HepG2 (cell line): ENCODE results near the gene HOXD3.

Source experiments
- FOXK2 ChIP-seq: fragments of 450-650 bp; IDR thresholded peaks from 2 replicates; pipeline ENCODE4 v1.6.1; 2016
- HNF4A ChIP-seq: sonication (generic); formaldehyde crosslinking; IDR thresholded peaks from 2 replicates; pipeline ENCODE4 v1.4.0; 2020; ENCODE audit warnings: missing genetic modification reagents
- MXI1 ChIP-seq: IDR thresholded peaks from 3 replicates; pipeline ENCODE4 v1.6.1; 2012; ENCODE audit warnings: low read depth, low read length, inconsistent platforms, borderline replicate concordance
- MYC ChIP-seq: sonication (generic); formaldehyde crosslinking; IDR thresholded peaks from 2 replicates; pipeline ENCODE4 v1.9.0; 2021; ENCODE audit warnings: missing genetic modification reagents, borderline replicate concordance
- TBP ChIP-seq: sonication (generic); formaldehyde crosslinking; IDR thresholded peaks from 2 replicates; pipeline ENCODE4 v1.5.0; 2020; ENCODE audit warnings: missing genetic modification reagents
- ZNF296 ChIP-seq: sonication (generic); formaldehyde crosslinking; conservative IDR thresholded peaks from 2 replicates; pipeline ENCODE4 v1.5.0; 2020; ENCODE audit warnings: mild to moderate bottlenecking, missing genetic modification reagents
- TF ChIP-seq, protein P1 (sequence below): sonication (generic); formaldehyde crosslinking; IDR thresholded peaks from 2 replicates; pipeline ENCODE4 v1.5.0; 2020; ENCODE audit warnings: mild to moderate bottlenecking, missing genetic modification reagents, moderate library complexity
- TF ChIP-seq, protein P2 (sequence below): IDR thresholded peaks from 2 replicates; pipeline ENCODE4 v1.6.1; 2016; ENCODE audit warnings: control low read depth

DNA sequence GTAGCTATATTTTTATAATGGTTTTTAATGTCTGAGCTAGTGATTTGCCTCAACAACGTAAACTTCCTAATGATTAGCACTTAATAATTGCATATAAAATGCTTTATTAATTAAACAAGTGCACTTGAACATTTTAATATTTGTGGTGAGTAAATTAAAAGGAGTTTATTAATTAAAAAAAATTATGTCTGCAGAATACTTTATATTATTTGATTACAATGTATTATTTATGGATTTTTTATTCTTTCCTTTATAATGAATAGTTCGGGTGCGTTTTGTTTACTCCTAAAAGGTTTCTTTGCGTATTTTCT is 25.3 kb upstream of the HOXD3 start:
- TF ChIP-seq FOXK2 = no peak
- TF ChIP-seq, protein P1, sequence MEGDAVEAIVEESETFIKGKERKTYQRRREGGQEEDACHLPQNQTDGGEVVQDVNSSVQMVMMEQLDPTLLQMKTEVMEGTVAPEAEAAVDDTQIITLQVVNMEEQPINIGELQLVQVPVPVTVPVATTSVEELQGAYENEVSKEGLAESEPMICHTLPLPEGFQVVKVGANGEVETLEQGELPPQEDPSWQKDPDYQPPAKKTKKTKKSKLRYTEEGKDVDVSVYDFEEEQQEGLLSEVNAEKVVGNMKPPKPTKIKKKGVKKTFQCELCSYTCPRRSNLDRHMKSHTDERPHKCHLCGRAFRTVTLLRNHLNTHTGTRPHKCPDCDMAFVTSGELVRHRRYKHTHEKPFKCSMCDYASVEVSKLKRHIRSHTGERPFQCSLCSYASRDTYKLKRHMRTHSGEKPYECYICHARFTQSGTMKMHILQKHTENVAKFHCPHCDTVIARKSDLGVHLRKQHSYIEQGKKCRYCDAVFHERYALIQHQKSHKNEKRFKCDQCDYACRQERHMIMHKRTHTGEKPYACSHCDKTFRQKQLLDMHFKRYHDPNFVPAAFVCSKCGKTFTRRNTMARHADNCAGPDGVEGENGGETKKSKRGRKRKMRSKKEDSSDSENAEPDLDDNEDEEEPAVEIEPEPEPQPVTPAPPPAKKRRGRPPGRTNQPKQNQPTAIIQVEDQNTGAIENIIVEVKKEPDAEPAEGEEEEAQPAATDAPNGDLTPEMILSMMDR (CRISPR knock-in tag) = no peak
- no peak for TF ChIP-seq ZNF296 (CRISPR knock-in tag)
- TF ChIP-seq HNF4A (CRISPR knock-in tag) = no peak
- no peak for TF ChIP-seq MXI1
- TF ChIP-seq, protein P2, sequence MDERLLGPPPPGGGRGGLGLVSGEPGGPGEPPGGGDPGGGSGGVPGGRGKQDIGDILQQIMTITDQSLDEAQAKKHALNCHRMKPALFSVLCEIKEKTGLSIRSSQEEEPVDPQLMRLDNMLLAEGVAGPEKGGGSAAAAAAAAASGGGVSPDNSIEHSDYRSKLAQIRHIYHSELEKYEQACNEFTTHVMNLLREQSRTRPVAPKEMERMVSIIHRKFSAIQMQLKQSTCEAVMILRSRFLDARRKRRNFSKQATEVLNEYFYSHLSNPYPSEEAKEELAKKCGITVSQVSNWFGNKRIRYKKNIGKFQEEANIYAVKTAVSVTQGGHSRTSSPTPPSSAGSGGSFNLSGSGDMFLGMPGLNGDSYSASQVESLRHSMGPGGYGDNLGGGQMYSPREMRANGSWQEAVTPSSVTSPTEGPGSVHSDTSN (CRISPR knock-in tag) = no peak
- no peak for TF ChIP-seq MYC (CRISPR knock-in tag)
- no peak for TF ChIP-seq TBP (CRISPR knock-in tag)
